Right lobe of liver (tissue), 4 donors: ENCODE results near the gene UMOD.

Experiments
- CTCF ChIP-seq, 4 donors: fragments of 200-600 bp in 3 of 4; fragments of 450-650 bp in 1 of 4; IDR thresholded peaks; one replicate each; pipeline versions ENCODE4 v1.5.1 to v1.8.0; 2016 to 2022; ENCODE audit warnings: antibody characterized with exemption in 4 of 4, mild to moderate bottlenecking in 2 of 4
- POLR2A ChIP-seq: fragments of 450-650 bp; IDR thresholded peaks from one replicate; pipeline ENCODE4 v1.6.1; 2017; ENCODE audit warnings: antibody characterized with exemption, mild to moderate bottlenecking
- donor health status: DM: no; HTN: no; CAD: no.
- donor health status: DM: no; HTN: no; CAD: no.
- donor health status: DM: no; HTN: yes; CAD: no.

- no peak for TF ChIP-seq CTCF (IDR thresholded peaks at IDR 0.05)
- TF ChIP-seq POLR2A, result no peak
These were observed 28.3 kb upstream of the UMOD start for GRCh38 chr16:20380782-20381181.
